ENCODE measurements around the gene ITPRIP. TPM values are rescaled to one million over a fixed set of nuclear protein-coding genes. Genes with fewer than 3 reads are reported as not detected.
A peak's percentile ranks its signal among the peaks of the same experiment; 100 is the strongest.

The ITPRIP gene
- total and polyA plus RNA-seq, 8 donors: 1.8 to 7.1 (median 2.6) TPM

DNA sequence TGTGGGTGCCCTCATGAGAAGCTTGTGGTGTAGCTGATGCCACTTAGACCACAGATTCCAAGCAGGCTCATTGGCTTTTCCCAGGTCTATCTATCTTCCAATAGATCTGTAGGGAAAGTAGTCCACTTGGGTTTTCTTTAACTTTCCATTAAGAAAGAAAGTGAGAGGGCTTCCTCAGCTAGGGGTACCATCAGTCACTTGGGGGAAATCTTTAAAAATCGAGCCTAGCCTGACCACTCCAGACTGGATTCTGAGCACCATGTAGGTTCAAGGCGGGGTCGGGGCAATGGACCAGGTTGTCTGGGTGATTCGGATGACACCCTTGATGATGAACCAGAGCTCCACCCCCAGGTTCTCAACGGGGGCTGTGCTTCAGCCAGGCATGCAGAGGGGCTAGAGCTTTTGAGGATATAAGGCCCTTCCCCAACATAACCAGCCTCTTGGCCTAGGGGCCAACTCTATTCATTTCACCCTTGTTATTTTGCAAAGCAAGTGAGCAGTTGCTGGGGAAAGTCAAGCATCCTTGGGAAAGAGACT, 27.0 kb downstream of the ITPRIP start:
- TF ChIP-seq, protein P1, sequence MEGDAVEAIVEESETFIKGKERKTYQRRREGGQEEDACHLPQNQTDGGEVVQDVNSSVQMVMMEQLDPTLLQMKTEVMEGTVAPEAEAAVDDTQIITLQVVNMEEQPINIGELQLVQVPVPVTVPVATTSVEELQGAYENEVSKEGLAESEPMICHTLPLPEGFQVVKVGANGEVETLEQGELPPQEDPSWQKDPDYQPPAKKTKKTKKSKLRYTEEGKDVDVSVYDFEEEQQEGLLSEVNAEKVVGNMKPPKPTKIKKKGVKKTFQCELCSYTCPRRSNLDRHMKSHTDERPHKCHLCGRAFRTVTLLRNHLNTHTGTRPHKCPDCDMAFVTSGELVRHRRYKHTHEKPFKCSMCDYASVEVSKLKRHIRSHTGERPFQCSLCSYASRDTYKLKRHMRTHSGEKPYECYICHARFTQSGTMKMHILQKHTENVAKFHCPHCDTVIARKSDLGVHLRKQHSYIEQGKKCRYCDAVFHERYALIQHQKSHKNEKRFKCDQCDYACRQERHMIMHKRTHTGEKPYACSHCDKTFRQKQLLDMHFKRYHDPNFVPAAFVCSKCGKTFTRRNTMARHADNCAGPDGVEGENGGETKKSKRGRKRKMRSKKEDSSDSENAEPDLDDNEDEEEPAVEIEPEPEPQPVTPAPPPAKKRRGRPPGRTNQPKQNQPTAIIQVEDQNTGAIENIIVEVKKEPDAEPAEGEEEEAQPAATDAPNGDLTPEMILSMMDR (IDR thresholded peaks at IDR 0.05): no peak
- Histone ChIP-seq H3K36me3 (peaks cover 0 to 21% (median 0%) of the 10 kb centered on the region in 3 donors), H3K4me3 (no peak overlapping the region), H3K27ac (no peak overlapping the region), H3K4me1 (no peaks in the 10 kb centered on the region), H3K9me3 (no peaks in the 10 kb centered on the region), H3K27me3 (no peaks in the 10 kb centered on the region)
- intact Hi-C loops (cut with DNase I): no loop called here
- no peak for ATAC-seq
- WGBS, 2 donors: 80 to 93% methylated on average over 5 of the region's 5 CpGs
- no peak for FAIRE-seq
- DNase-seq: no peak

DNA sequence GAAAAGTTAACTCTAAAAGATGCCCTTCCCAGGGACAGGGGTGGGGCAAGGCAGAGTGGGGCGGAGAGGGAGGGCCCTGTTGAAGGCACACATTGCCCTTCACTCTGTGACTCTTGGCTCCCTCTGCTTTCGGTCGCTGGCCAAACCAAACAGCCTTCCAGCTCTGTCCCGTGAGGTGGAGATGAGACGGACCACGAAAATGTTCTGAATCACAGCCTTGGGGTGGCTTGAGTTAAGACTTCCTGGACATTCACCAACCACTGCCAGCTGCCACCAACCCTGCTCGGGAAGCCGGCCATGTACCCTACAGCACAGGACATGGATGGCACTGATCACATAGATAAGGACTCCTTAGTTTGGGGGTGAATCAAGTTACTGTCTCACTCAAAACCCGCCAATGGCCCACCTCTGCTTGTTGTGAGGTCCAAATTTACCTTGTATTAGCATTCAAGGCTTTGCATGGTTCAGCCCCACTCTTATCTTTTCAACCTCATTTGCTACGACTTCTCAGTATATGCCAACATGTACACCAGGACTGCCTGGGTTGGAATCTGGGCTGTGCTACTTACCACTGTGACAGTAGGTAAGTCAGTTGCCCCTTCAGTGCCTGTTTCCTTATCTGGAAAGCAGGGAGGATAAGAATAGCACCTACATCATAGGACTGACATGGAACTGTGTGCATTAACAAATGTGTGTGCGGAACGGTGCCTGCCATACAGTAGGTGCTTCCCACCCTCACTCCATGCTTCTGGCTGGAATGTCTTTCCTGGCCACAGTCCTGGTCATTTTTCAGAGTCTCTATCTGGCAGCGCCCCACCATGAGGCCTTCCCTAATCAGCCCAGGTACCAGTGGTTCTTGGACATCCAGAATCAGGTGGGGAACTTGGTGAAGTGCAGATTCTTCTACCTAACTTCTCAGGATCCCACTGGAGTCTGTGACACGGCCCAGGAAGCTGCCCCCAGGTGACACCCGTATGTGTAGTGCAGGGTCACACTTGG, 28.0 kb downstream of the ITPRIP start:
- Histone ChIP-seq H3K27ac (no peak overlapping the region), H3K36me3 (peaks cover 0 to 17% (median 0%) of the 10 kb centered on the region in 3 donors), H3K27me3 (no peaks in the 10 kb centered on the region), H3K4me1 (no peaks in the 10 kb centered on the region), H3K9me3 (no peaks in the 10 kb centered on the region), H3K4me3 (no peak overlapping the region)
- ATAC-seq (peak; percentile 36 to 73 (median 60)), FAIRE-seq (no peak), DNase-seq (peak in 2 of 6 donors; percentile 32 to 44)
- TF ChIP-seq, protein P1 (IDR thresholded peaks at IDR 0.05): no peak
- 60 to 64% methylated on average over 15 of the region's 15 CpGs for WGBS, 2 donors
- intact Hi-C loops (cut with DNase I): loop anchor here in 2 of 3 donors (5.0 kb wide), 1 partner anchor 37 kb away; no protein-coding TSS in a partner anchor

DNA sequence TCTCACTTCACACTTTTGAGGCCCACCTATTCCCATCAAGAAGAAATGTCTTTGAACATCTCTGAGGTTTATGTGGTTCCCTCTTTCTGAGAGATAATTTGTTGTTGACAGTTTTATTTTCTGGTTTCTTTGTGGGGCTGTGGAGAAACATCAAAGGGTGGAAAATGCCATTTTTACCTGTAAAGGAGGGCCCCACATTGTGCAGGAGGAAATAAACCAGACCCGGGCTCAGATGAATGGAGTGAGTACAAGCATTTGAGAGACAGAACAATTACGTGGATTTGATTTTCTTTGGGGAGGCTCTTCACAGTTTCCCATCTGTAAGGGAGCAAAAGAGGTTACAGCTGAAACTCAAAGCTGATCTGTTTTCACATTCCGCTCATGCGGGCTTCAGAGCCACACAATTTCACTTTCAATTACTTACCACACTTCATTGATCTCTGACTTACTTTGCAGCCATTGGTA, 29.8 kb downstream of the ITPRIP start:
- no peak for ATAC-seq
- Histone ChIP-seq H3K27me3 (no peaks in the 10 kb centered on the region), H3K36me3 (peaks cover 0 to 2% (median 0%) of the 10 kb centered on the region in 3 donors), H3K4me3 (no peak overlapping the region), H3K27ac (no peak overlapping the region), H3K9me3 (no peaks in the 10 kb centered on the region), H3K4me1 (no peaks in the 10 kb centered on the region)
- no peak for FAIRE-seq
- TF ChIP-seq, protein P1 (IDR thresholded peaks at IDR 0.05): no peak
- intact Hi-C loops (cut with DNase I): loop anchor here in 2 of 3 donors (5.0 kb wide), 1 partner anchor 39 kb away; no protein-coding TSS in a partner anchor
- no peak for DNase-seq
- WGBS, 2 donors: 76 to 78% methylated on average over 4 of the region's 4 CpGs

DNA sequence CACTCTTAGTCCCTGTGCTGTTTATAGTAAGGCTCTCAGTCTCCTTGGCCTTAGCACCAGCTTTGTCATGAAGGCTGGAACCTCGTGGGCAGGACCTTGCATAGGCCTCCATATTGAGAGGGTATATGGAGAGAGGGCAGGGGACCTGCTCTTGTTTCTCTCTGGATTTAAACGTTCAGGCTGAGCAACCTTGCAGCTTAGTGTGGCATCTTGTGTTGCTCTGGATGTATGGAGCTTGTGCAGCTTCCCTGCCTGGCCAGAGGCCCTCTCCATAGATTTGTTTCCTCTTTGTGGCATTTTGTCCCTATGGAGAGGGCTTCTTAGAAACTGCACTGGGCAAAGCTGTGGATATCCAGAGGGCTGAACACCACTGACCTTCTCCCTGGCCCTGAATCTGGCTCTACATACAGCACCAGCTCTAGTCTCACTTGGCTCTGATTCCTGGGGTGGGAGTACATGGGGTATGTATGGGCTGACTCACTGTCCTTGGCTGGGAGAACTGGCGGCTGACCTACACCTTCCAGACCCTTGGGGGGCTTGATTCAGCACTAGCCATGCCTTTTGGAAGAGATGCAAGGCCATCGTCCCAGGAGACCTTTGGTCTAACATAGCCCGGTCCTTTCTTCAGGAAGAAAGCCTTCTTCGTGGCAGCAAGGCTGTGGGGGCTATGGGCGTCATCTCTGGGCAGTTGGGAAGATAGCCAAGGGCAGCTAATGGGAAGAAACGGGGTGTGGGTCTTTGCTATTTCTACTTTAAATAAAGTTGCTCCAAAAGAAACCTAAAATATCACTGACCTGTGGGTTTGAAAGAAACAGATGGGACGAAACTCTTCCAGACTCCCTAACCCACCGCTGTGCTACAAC, 30.5 kb downstream of the ITPRIP start:
- WGBS, 2 donors: 70 to 75% methylated on average over 10 of the region's 10 CpGs
- no peaks in the 10 kb centered on the region for H3K4me1 ChIP-seq
- no peaks in the 10 kb centered on the region for H3K36me3 ChIP-seq
- ATAC-seq: no peak
- H3K27me3 ChIP-seq: no peaks in the 10 kb centered on the region
- FAIRE-seq: no peak
- intact Hi-C loops (cut with DNase I): loop anchor here in 2 of 3 donors (5.0 kb wide), 1 partner anchor 39 kb away; no protein-coding TSS in a partner anchor
- no peak overlapping the region for H3K4me3 ChIP-seq
- TF ChIP-seq, protein P1 (IDR thresholded peaks at IDR 0.05): no peak
- H3K9me3 ChIP-seq: no peaks in the 10 kb centered on the region
- DNase-seq: no peak
- H3K27ac ChIP-seq: no peak overlapping the region
